ENCODE data around the gene ZNF670. TPM values are rescaled to one million over a fixed set of nuclear protein-coding genes. Genes with fewer than 3 reads are reported as not detected.

Gene ZNF670
- total RNA-seq, 3 donors from 2014 or later (not counting 1 experiment from before 2014, with no cell fraction given): 0.35 to 0.95 (median 0.45) TPM

GRCh38 chr1:247096958-247097357 lies 18.3 kb upstream of the ZNF670 start:
- no peak for ATAC-seq
- Histone ChIP-seq H3K27me3 (ENCODE audit: control insufficient read depth, insufficient read depth, low read length) (no peaks in the 10 kb centered on the region), H3K9me3 (ENCODE audit: control insufficient read depth, insufficient read depth, low read length) (peaks cover 45% of the 10 kb centered on the region), H3K36me3 (ENCODE audit: control insufficient read depth, insufficient read depth, low read length) (peaks cover 20% of the 10 kb centered on the region), H3K27ac (ENCODE audit: low read length) (no peak overlapping the region), H3K4me3 (ENCODE audit: low read length) (no peak overlapping the region), H3K4me1 (ENCODE audit: control insufficient read depth, insufficient read depth, low read length) (no peaks in the 10 kb centered on the region)
- H3K27ac Mint-ChIP-seq: no peak overlapping the region
- no peak for DNase-seq
- peaks cover 5 to 9% of the 10 kb centered on the region in 2 donors for H3K9me3 Mint-ChIP-seq
- TF ChIP-seq CTCF (IDR thresholded peaks at IDR 0.05): no peak
- H3K4me3 Mint-ChIP-seq: no peak overlapping the region
- H3K36me3 Mint-ChIP-seq: peaks cover 37% of the 10 kb centered on the region
- intact Hi-C loops (cut with micrococcal nuclease): no loop called here
- 97% methylated on average over 5 of the region's 5 CpGs for WGBS (ENCODE audit: insufficient coverage)
- no peaks in the 10 kb centered on the region for H3K27me3 Mint-ChIP-seq (ENCODE audit: low read depth in 2 of 2)
- H3K4me1 Mint-ChIP-seq: peaks cover 0 to under 1% of the 10 kb centered on the region in 2 donors

GRCh38 chr1:247096544-247096943 lies 17.9 kb upstream of the ZNF670 start:
- Histone ChIP-seq H3K27ac (ENCODE audit: low read length) (no peak overlapping the region), H3K4me3 (ENCODE audit: low read length) (no peak overlapping the region), H3K9me3 (ENCODE audit: control insufficient read depth, insufficient read depth, low read length) (peaks cover 43% of the 10 kb centered on the region), H3K36me3 (ENCODE audit: control insufficient read depth, insufficient read depth, low read length) (peaks cover 16% of the 10 kb centered on the region), H3K4me1 (ENCODE audit: control insufficient read depth, insufficient read depth, low read length) (no peaks in the 10 kb centered on the region), H3K27me3 (ENCODE audit: control insufficient read depth, insufficient read depth, low read length) (no peaks in the 10 kb centered on the region)
- ATAC-seq (no peak), DNase-seq (no peak)
- intact Hi-C loops (cut with micrococcal nuclease): no loop called here
- WGBS (ENCODE audit: insufficient coverage): over 99% methylated on average over 5 of the region's 5 CpGs
- H3K27ac Mint-ChIP-seq: no peak overlapping the region
- peaks cover 33% of the 10 kb centered on the region for H3K36me3 Mint-ChIP-seq
- no peaks in the 10 kb centered on the region for H3K4me1 Mint-ChIP-seq
- TF ChIP-seq CTCF (IDR thresholded peaks at IDR 0.05): no peak
- no peak overlapping the region for H3K4me3 Mint-ChIP-seq
- H3K27me3 Mint-ChIP-seq (ENCODE audit: low read depth in 2 of 2): no peaks in the 10 kb centered on the region
- peaks cover 5 to 9% of the 10 kb centered on the region in 2 donors for H3K9me3 Mint-ChIP-seq

GRCh38 chr1:247096112-247096511 lies 17.5 kb upstream of the ZNF670 start:
- Mint-ChIP-seq H3K27ac (no peak overlapping the region), H3K4me3 (no peak overlapping the region), H3K9me3 (peaks cover 5 to 9% of the 10 kb centered on the region in 2 donors), H3K4me1 (no peaks in the 10 kb centered on the region), H3K36me3 (peaks cover 29% of the 10 kb centered on the region), H3K27me3 (ENCODE audit: low read depth in 2 of 2) (no peaks in the 10 kb centered on the region)
- intact Hi-C loops (cut with micrococcal nuclease): no loop called here
- 99% methylated on average over 3 of the region's 3 CpGs for WGBS (ENCODE audit: insufficient coverage)
- Histone ChIP-seq H3K27ac (ENCODE audit: low read length) (no peak overlapping the region), H3K36me3 (ENCODE audit: control insufficient read depth, insufficient read depth, low read length) (peaks cover 11% of the 10 kb centered on the region), H3K4me1 (ENCODE audit: control insufficient read depth, insufficient read depth, low read length) (no peaks in the 10 kb centered on the region), H3K27me3 (ENCODE audit: control insufficient read depth, insufficient read depth, low read length) (no peaks in the 10 kb centered on the region), H3K4me3 (ENCODE audit: low read length) (no peak overlapping the region), H3K9me3 (ENCODE audit: control insufficient read depth, insufficient read depth, low read length) (peaks cover 43% of the 10 kb centered on the region)
- ATAC-seq (no peak), DNase-seq (no peak)
- no peak for TF ChIP-seq CTCF (IDR thresholded peaks at IDR 0.05)

GRCh38 chr1:247090455-247090854 lies 11.8 kb upstream of the ZNF670 start:
- no peak overlapping the region for H3K27ac Mint-ChIP-seq
- WGBS (ENCODE audit: insufficient coverage): 88% methylated on average over 14 of the region's 14 CpGs
- no peak overlapping the region for H3K27ac ChIP-seq (ENCODE audit: low read length)
- no peaks in the 10 kb centered on the region for H3K9me3 Mint-ChIP-seq
- ATAC-seq (peak in 1 of 3 donors; percentile 35), DNase-seq (no peak)
- no peak overlapping the region for H3K4me3 ChIP-seq (ENCODE audit: low read length)
- no peaks in the 10 kb centered on the region for H3K4me1 Mint-ChIP-seq
- no peaks in the 10 kb centered on the region for H3K27me3 ChIP-seq (ENCODE audit: control insufficient read depth, insufficient read depth, low read length)
- H3K9me3 ChIP-seq (ENCODE audit: control insufficient read depth, insufficient read depth, low read length): peaks cover 3% of the 10 kb centered on the region
- H3K27me3 Mint-ChIP-seq (ENCODE audit: low read depth in 2 of 2): no peaks in the 10 kb centered on the region
- no peak for TF ChIP-seq CTCF (IDR thresholded peaks at IDR 0.05)
- H3K36me3 Mint-ChIP-seq: no peaks in the 10 kb centered on the region
- intact Hi-C loops (cut with micrococcal nuclease): no loop called here
- H3K4me3 Mint-ChIP-seq: no peak overlapping the region
- H3K36me3 ChIP-seq (ENCODE audit: control insufficient read depth, insufficient read depth, low read length): no peaks in the 10 kb centered on the region
- no peaks in the 10 kb centered on the region for H3K4me1 ChIP-seq (ENCODE audit: control insufficient read depth, insufficient read depth, low read length)
